Spleen (tissue), 11 donors: ENCODE measurements around the gene NUMA1. TPM values are rescaled to one million over a fixed set of nuclear protein-coding genes. Genes with fewer than 3 reads are reported as not detected.

Source experiments
- DNase-seq: peaks from one replicate; pipeline ENCODE4 v3.0.0-alpha.2; 2020
- H3K27ac ChIP-seq, 8 donors: fragments of 200-600 bp; sonication (generic) in 7 of 8; 1 replicate in 4 of 8; 2 replicates in 4 of 8; pipeline versions ENCODE4 v1.5.0 to v1.8.0; 2016 to 2021; ENCODE audit warnings: inconsistent platforms in 4 of 8, mild to moderate bottlenecking in 4 of 8, moderate library complexity in 1 of 8
- H3K27me3 ChIP-seq, 7 donors: fragments of 200-600 bp; sonication (generic) in 6 of 7; replicated peaks in 1 of 7; 1 replicate in 4 of 7; 2 replicates in 3 of 7; pipeline versions ENCODE4 v1.5.0 to v1.8.0; 2016 to 2021; ENCODE audit warnings: inconsistent platforms in 3 of 7, mild to moderate bottlenecking in 1 of 7
- H3K36me3 ChIP-seq, 6 donors: fragments of 200-600 bp; sonication (generic) in 5 of 6; 1 replicate in 4 of 6; 2 replicates in 2 of 6; pipeline versions ENCODE4 v1.5.0 to v1.8.0; 2016 to 2021; ENCODE audit warnings: inconsistent platforms in 2 of 6
- H3K4me1 ChIP-seq, 6 donors: fragments of 200-600 bp; sonication (generic) in 5 of 6; 1 replicate in 3 of 6; 2 replicates in 3 of 6; pipeline versions ENCODE4 v1.5.0 to v1.8.0; 2016 to 2021; ENCODE audit warnings: inconsistent platforms in 3 of 6
- H3K4me3 ChIP-seq, 8 donors: fragments of 200-600 bp; sonication (generic) in 7 of 8; 1 replicate in 4 of 8; 2 replicates in 4 of 8; pipeline versions ENCODE4 v1.5.0 to v1.8.0; 2016 to 2021; ENCODE audit warnings: inconsistent platforms in 4 of 8, mild to moderate bottlenecking in 4 of 8, moderate library complexity in 2 of 8
- H3K9me3 ChIP-seq, 8 donors: fragments of 200-600 bp; sonication (generic) in 7 of 8; 1 replicate in 4 of 8; 2 replicates in 4 of 8; pipeline versions ENCODE4 v1.5.0 to v1.8.0; 2016 to 2021; ENCODE audit warnings: inconsistent platforms in 4 of 8
- POLR2A ChIP-seq, 3 donors: fragments of 450-650 bp; IDR thresholded peaks; one replicate each; pipeline ENCODE4 v1.5.1; 2017; ENCODE audit warnings: antibody characterized with exemption in 3 of 3, mild to moderate bottlenecking in 1 of 3
- POLR2AphosphoS5 ChIP-seq, 3 donors: sonication (generic); formaldehyde crosslinking; IDR thresholded peaks; one replicate each; pipeline ENCODE4 v1.5.1; 2017; ENCODE audit warnings: antibody characterized with exemption in 3 of 3
- WGBS, 5 donors: extraction: QIAGEN DNeasy Blood & Tissue Kit in 3 of 5; methylation state at CpG; one replicate each; pipeline versions ENCODE4 v1.1.5 to v1.1.7; 2013 to 2018; 5-methylcytosine and 5-hydroxymethylcytosine counted together
- intact Hi-C: fragments of 100-400 bp; cut with DNase I; formaldehyde crosslinking; loops from one replicate; pipeline ENCODE4 v1.15.0; 2023; ENCODE audit warnings: low total_unique reads
- polyA plus RNA-seq, 3 donors: library from polyadenylated mRNA; stranded (reverse); fragments of 200-250 nt; gene quantifications; one replicate each; pipeline ENCODE4 v1.2.1, GENCODE V29; 2013
- total RNA-seq, 7 donors: library from RNA; depleted of rRNA in 3 of 7; stranded (reverse); fragments of >200 nt in 3 of 7; fragmentation: NEBNext Ultra II Directional in 4 of 7; extraction: Animal tissue kit (Norgen Biotek cat#: 25700) in 4 of 7; gene quantifications; one replicate each; pipeline versions ENCODE4 v1.1.0 to v1.2.1, GENCODE V29; 2016 to 2021
- TF ChIP-seq, protein P1 (sequence below), 11 experiments: fragments of 200-600 bp in 7 of 11; fragments of 450-650 bp in 4 of 11; sonication (generic) in 4 of 11; IDR thresholded peaks in 8 of 11; conservative IDR thresholded peaks in 3 of 11; 1 replicate in 7 of 11; 2 replicates in 4 of 11; pipeline versions ENCODE4 v1.4.0 to v1.8.0; 2016 to 2021; ENCODE audit warnings: antibody characterized with exemption in 11 of 11, inconsistent platforms in 4 of 11, mild to moderate bottlenecking in 1 of 11
- donor health status: healthy with polysubstance abuse.
- donor health status: DM: no; HTN: no; CAD: no; lungs with moderate emphysema.
- donor health status: DM: no; HTN: no; CAD: no.
- donor health status: Bipolar disorder and iron deficiency.
- donor health status: healthy.
- donor health status: DM: no; HTN: no; CAD: no.
- donor health status: DM: yes; HTN: yes; CAD: no.

The NUMA1 gene
- total and polyA plus RNA-seq, 10 donors, result 75.5 to 248 (median 185) TPM

DNA sequence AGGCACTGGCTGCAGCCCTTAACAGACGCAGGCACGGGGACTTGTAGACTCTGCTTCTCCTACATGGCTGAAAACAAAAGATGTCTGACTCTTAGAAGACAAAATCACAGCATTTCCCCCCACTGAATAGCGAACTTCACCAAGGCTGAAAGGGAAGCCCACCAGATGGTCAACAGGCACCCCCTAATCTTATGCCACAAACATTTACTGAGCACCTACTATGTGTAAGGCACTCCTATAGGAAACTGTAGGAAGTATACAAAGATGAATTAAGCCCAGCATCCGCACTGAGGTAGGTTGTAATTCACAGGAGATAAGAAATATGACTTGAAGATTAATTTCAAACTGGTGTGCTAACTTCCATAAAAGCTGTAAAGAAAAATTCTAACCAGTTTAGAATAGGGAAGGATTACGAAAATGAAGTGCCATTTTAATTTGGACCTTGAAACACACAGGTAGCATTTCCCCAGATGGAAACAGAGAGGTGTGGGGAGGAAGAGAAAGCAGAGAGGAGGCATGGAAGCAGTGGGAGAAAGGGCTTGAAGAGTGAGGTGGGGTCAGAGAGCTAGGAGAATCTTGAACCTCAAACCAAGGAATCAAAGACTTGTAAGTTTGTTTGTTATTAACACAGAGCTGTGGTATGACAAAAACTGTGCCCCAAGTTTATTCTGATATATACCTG lies 38.1 kb downstream of the NUMA1 start:
- Histone ChIP-seq H3K4me3 (peak overlapping the region; percentile 51 to 88 (median 64)), H3K27me3 (no peaks in the 10 kb centered on the region), H3K36me3 (peaks cover 0 to 20% (median 0%) of the 10 kb centered on the region in 6 donors), H3K27ac (peak overlapping the region; percentile 89 to 98 (median 94)), H3K9me3 (no peaks in the 10 kb centered on the region), H3K4me1 (peaks cover 36 to 82% (median 55%) of the 10 kb centered on the region in 6 donors)
- WGBS, 5 donors, result 21 to 30% (median 23%) methylated on average over 4 to 5 of the region's 5 CpGs
- intact Hi-C loops, result no loop called here
- TF ChIP-seq POLR2A (IDR thresholded peaks at IDR 0.05) (no peak), POLR2AphosphoS5 (IDR thresholded peaks at IDR 0.05) (peak in 1 of 3 donors; percentile 6)
- no peak for DNase-seq

DNA sequence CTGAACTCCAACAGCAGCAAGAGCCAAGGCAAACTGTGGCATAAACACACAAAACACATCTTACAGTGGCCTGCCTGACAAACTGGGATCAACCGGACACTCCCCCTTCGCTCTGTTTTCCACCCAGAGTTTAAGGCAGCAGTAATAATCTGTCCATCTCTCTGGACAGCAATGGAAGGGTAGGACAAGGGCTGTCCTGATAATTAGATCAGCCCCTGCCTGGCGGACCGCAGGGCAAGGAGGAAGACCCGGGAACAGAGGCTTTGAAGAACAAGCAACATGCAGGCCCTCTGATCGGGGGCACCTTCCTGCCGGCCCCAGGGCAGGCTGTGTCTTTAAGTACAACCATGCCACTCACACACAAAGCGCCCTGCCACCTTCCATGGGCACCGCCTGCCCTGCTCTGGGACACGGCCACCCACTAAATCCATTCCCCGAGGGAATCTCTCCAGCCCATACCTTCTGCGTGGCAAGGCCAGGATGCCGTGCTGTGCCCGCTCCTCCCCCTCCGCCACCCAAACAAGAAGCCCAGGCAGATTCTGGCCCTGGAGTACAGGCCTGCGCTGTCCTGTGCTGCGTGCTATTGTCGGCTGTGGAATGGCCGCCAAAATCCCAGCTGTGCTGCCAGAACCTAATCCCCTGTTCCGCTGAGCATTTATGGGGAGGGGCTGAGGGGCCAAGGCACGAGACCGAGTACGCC lies 38.8 kb downstream of the NUMA1 start:
- H3K4me3 ChIP-seq, result peak overlapping the region; percentile 51 to 88 (median 64)
- peak; percentile 87 for DNase-seq
- no peaks in the 10 kb centered on the region for H3K9me3 ChIP-seq
- TF ChIP-seq POLR2AphosphoS5 (IDR thresholded peaks at IDR 0.05), result peak; percentile 31 to 83 (median 82)
- TF ChIP-seq POLR2A (IDR thresholded peaks at IDR 0.05), result peak in 1 of 3 donors; percentile 6
- TF ChIP-seq, protein P1, sequence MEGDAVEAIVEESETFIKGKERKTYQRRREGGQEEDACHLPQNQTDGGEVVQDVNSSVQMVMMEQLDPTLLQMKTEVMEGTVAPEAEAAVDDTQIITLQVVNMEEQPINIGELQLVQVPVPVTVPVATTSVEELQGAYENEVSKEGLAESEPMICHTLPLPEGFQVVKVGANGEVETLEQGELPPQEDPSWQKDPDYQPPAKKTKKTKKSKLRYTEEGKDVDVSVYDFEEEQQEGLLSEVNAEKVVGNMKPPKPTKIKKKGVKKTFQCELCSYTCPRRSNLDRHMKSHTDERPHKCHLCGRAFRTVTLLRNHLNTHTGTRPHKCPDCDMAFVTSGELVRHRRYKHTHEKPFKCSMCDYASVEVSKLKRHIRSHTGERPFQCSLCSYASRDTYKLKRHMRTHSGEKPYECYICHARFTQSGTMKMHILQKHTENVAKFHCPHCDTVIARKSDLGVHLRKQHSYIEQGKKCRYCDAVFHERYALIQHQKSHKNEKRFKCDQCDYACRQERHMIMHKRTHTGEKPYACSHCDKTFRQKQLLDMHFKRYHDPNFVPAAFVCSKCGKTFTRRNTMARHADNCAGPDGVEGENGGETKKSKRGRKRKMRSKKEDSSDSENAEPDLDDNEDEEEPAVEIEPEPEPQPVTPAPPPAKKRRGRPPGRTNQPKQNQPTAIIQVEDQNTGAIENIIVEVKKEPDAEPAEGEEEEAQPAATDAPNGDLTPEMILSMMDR (IDR thresholded peaks at IDR 0.05 in 8 of 11, conservative IDR thresholded peaks at IDR 0.05 in 3 of 11), result no peak
- intact Hi-C loops, result no loop called here
- no peaks in the 10 kb centered on the region for H3K27me3 ChIP-seq
- H3K4me1 ChIP-seq, result peaks cover 41 to 89% (median 62%) of the 10 kb centered on the region in 6 donors
- WGBS, 5 donors, result 0 to 8% (median 2%) methylated on average over 18 to 23 of the region's 23 CpGs
- H3K27ac ChIP-seq, result peak overlapping the region; percentile 89 to 98 (median 94)
- H3K36me3 ChIP-seq, result peaks cover 0 to 21% (median 0%) of the 10 kb centered on the region in 6 donors

DNA sequence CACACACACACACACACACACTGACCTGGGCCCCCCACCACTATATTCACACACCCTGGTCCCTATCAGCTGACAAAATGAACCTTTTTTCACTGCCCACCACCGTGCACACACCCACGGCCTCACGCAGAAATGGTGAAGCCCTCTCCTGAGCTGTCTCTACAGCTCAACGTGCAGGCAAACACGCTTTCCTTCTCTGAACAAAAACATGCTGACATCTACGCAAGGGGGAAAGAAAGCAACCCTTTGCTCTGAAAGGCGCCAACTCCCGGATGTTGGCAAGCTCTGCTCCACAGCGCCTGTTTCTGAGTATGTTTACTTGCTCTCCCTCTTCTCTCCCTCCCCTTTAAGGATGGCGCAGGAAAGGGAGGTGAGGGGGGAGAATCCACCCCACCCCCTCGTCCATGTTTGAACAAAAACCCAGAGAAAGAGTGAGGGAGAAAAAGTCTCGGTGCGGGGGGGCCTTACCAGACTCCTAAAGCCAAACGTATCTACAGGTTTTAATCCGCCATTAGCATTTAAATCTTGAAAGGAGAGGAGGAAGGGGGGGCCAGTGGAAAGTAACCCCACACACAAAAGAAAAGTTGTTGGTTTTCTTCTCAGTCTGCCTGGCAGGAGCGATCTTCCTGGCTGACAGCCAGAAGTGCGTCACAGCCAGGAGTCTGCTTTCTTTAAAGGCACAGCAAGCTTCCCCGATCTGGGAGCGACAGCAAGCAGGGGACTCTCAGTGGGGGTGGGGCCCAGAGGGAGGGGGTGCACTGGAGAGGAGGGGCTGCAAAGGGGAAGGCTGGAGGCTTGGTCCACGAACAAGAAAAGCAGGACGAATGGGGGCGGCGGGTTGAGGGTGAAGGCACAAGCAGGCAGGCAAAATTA lies 39.6 kb downstream of the NUMA1 start:
- peak overlapping the region; percentile 51 to 88 (median 64) for H3K4me3 ChIP-seq
- peaks cover 46 to 94% (median 66%) of the 10 kb centered on the region in 6 donors for H3K4me1 ChIP-seq
- peak overlapping the region; percentile 89 to 98 (median 94) for H3K27ac ChIP-seq
- intact Hi-C loops, result no loop called here
- no peaks in the 10 kb centered on the region for H3K27me3 ChIP-seq
- TF ChIP-seq, protein P1 (IDR thresholded peaks at IDR 0.05 in 8 of 11, conservative IDR thresholded peaks at IDR 0.05 in 3 of 11), result peak in 1 of 11 experiments; percentile 5
- TF ChIP-seq POLR2AphosphoS5 (IDR thresholded peaks at IDR 0.05) (peak in 2 of 3 donors; percentile 50 to 84), POLR2A (IDR thresholded peaks at IDR 0.05) (peak in 2 of 3 donors; percentile 5 to 44)
- DNase-seq, result peak; percentile 93
- 0 to 7% (median 0%) methylated on average over 22 to 23 of the region's 23 CpGs for WGBS, 5 donors
- H3K9me3 ChIP-seq, result no peaks in the 10 kb centered on the region
- H3K36me3 ChIP-seq, result peaks cover 0 to 20% (median 4%) of the 10 kb centered on the region in 6 donors

DNA sequence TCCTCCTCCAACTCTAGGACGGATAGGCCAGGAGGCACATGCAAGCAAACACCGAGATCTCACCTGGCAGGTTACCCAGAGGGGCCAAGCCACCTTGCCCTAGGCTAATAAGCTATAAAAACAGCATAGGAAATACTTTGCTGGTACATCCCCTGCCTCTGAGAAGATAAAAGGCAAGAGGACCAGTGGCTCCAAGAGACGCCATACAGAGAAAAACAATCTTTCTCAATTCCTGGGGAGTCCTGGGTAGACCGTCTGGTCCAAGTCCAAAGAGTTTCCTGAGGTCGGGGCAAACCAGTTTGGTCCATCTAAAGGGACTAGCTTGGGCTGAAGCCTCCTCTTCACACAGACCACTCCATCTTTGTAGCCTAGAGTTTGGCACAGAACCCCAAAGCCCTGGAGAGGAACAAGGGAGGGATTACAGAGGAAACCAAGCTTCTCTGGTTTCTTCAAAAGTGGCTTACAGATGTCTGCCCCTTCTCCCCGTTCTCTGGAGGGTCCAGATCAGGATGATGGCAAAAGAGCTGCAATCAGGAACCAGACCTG lies 40.4 kb downstream of the NUMA1 start:
- H3K36me3 ChIP-seq, result peaks cover 0 to 25% (median 11%) of the 10 kb centered on the region in 6 donors
- DNase-seq, result no peak
- intact Hi-C loops, result no loop called here
- H3K4me1 ChIP-seq, result peaks cover 46 to 94% (median 64%) of the 10 kb centered on the region in 6 donors
- TF ChIP-seq, protein P1 (IDR thresholded peaks at IDR 0.05 in 8 of 11, conservative IDR thresholded peaks at IDR 0.05 in 3 of 11), result no peak
- TF ChIP-seq POLR2A (IDR thresholded peaks at IDR 0.05) (no peak), POLR2AphosphoS5 (IDR thresholded peaks at IDR 0.05) (no peak)
- WGBS, 5 donors, result 12 to 22% (median 17%) methylated on average over 6 of the region's 6 CpGs
- peak overlapping the region; percentile 36 to 88 (median 64) for H3K4me3 ChIP-seq
- no peaks in the 10 kb centered on the region for H3K27me3 ChIP-seq
- no peaks in the 10 kb centered on the region for H3K9me3 ChIP-seq
- peak overlapping the region; percentile 29 to 98 (median 94) for H3K27ac ChIP-seq
